Stimulated activated CD8-positive, alpha-beta memory T cell treated with anti-CD3 and anti-CD28 coated beads, Interleukin-15, amount 100 ng/mL, for 24 hours (primary cell): Measurements from ENCODE around the gene NPSR1.

Experiments used
- DNase-seq: peaks from one replicate; pipeline ENCODE4 v3.0.0-alpha.2; 2020; ENCODE audit warnings: low read depth

NPSR1 gene

DNA sequence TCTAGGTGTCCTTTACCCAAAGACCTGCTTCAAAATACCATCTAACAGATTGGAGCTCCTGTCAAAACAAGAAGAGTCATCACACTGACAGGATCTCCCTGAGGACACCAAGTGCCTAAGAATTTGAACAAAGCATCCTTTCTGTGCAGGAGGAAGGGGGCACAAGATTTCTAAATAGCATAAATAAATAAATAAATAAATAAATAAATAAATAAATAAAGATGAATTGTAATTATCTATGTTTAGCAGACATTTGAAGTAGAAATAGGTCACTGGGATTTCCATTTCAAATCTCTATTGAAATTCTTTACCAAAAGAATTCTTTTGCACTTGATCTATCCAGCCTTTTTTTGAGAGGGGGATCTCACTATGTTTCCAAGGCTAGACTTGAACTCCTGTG lies 65.3 kb downstream of the NPSR1 start:
- no peak for DNase-seq

GRCh38 chr7:34723866-34724490 lies 66.0 kb downstream of the NPSR1 start:
- no peak for DNase-seq

GRCh38 chr7:34726221-34726620 lies 68.2 kb downstream of the NPSR1 start:
- DNase-seq: no peak

DNA sequence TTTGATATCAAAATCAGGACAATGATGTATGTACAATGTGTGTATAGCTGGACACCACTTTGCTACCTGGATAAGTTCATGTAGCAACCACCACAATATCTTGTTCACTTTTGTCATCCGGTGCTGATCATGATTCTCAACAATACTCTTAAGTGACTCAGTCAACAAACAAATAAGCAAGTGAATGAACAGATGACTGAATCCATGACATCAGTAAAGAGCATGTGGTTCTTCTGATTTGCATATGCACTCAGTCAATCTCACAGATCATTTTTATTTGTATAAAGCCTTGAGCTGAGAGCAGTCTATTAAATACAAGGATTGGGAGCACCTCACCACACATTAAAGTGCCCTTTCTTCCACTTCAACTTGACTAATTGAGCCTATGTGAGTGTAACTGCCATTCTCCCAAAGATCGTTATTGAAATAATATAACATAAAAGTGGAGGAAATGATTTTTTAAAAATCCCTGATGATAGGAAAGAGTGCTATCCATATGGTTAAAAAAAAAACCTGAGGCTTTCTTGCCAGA lies 69.5 kb downstream of the NPSR1 start:
- no peak for DNase-seq

DNA sequence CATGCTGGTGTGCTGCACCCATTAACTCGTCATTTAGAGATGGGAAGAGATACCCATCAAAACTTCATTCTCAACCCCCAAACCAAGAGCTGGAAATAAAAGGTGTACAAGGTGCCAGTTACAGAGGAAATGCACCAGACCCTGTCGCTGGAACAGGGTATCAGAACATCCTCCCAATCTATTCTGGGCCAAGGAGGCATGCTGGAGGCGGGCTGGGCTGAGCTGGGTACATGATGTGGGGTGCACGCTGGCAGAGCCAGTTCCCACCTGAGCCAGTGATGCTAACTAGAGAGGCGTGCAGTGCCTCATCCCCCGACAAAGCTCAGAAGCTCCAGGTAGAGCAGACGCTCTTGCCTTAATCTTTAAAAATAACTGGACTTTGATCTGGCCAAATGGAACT lies 70.1 kb downstream of the NPSR1 start:
- DNase-seq: no peak

- no peak for DNase-seq
Observed at GRCh38 chr7:34734771-34735170, 76.8 kb downstream of the NPSR1 start.

- no peak for DNase-seq
Observed at GRCh38 chr7:34735526-34735925, 77.5 kb downstream of the NPSR1 start.

DNA sequence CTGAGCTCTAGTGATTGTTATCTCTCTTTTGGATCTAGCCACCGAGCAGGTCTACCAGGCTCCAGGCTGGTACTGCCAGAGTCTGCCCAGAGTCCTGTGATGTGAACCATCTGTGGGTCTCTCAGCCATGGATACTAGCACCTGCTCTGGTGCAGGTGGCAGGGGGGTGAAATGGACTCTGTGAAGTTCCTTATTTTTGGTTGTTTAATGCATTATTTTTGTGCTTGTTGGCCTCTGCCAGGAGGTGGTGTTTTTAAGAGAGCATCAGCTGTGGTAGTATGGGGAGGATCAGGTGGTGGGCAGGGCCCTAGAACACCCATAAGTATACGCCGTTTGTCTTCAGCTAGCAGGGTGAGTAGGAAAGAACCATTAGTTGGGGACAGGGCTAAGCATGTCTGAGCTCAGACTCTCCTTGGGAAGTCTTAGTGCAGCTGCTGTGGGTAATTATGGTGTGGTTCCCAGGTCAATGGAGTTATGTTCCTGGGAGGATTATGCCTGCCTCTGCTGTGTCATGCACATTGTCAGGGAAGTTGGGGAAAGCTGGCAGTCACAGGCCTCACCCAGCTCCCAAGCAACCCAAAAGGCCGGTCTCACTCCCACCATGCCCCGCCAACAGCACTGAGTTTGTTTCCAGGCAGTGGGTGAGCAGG lies 81.8 kb downstream of the NPSR1 start:
- no peak for DNase-seq

GRCh38 chr7:34740840-34741239 lies 82.8 kb downstream of the NPSR1 start:
- DNase-seq: no peak

DNA sequence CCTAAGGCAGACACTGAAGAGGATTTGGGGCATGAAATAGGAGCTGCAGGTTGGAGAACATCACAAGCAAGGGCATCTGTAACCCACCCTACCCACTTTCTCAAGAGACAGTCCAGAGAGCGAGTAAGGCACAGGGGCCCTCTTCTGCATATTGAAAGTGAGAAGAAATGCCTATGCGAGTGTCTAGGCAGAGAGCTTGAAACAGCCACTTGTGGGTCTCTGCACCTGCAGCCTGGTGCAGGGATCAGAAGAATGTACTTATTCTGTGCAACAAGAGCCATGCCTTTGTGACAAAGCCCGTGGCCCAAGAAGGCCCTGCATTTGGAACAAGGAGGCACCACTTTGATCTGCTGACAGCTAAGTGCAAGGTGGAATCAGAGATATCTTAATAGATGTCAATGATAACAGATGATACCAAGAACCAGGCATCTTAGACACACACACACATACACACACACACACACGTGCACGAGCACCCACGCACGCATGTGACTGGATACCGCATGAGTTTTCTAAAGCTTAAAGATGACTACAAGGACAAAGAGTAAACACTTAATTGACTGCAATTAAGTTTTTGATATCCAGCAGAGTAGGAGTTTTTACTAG lies 89.3 kb downstream of the NPSR1 start:
- DNase-seq: no peak

DNA sequence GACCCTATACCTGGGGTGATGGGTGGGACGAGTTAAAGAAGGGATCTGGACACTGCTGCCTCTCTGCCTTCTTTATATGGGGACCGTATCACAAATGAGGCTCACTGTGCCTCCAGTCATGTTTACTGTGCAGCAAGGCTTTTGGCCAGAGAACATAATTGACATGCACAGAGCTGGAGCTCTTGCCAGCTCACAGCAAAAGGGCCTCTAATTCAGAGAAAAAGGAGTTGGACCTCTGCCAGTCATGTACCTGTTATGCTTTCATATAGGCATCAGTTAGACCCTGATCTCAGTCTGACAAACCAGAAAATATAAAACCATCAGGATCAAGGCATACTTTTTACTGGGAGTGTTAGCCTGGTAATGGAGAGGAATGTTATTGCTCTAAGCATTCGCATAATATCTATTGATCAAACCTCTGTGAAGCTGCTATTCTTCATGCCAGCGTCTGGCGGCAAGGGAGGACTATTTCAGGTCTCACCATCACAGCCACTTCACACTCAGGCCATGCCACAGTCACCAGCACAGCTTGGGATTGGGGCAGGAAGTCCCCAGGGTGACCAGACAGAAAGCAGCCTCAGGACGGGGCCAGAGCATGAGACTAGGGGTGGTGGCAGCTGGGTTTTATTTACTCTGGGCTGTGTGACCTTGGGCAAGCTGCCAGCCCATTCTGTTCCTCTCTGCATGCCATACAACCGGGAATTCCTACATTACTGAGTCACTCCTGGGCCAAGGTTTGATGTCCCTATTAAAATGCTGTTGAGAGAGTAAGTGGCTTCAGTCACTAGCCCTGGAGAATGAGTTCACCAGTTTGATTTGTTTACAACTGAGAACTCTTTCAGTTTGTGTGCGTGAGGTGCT lies 90.1 kb downstream of the NPSR1 start:
- no peak for DNase-seq

DNA sequence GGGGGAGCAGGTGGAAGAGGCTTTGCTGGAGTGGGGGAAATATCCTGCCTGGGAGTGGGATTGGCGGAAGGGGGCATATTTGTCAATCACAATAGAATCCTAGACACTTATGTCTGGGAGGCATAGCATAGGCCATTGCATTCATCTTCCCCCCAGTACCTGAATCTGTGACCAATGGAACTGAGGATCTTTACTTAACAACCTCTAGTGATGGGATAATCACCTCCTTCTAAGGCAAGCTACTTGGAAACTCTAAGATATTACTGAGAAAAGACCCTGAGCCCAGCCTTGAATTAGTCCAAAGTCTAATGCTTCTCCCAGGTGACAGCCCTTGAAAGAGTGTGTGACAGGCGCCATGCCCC lies 90.7 kb downstream of the NPSR1 start:
- no peak for DNase-seq

GRCh38 chr7:34749446-34749845 lies 91.4 kb downstream of the NPSR1 start:
- no peak for DNase-seq

- DNase-seq: no peak
Observed at GRCh38 chr7:34750209-34750608, 92.2 kb downstream of the NPSR1 start.

GRCh38 chr7:34750636-34751035 lies 92.6 kb downstream of the NPSR1 start:
- DNase-seq: no peak

GRCh38 chr7:34751725-34752643 lies 94.0 kb downstream of the NPSR1 start:
- no peak for DNase-seq

- DNase-seq: no peak
Observed at GRCh38 chr7:34752929-34753328, 94.9 kb downstream of the NPSR1 start.

- no peak for DNase-seq
Observed at GRCh38 chr7:34755008-34755407, 97.0 kb downstream of the NPSR1 start.

DNA sequence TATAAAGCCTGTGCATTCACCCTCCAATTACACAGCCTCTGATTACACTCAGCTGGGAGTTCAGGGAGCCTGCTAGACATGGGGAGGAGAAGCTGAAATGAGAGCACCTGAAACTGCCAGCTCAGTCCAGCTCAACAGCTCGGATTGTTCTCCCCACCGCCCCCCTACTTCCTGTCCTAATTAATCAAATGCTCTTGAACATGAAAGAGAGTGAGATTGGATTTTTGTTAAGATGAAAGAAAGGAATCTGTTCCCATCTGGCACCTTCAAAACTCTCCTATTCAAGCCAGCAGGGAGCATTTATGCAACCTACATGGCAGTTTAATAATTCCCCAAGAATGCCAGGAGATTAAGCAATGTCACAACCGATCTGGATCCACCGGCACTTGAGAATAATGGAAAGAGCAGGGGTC lies 98.0 kb downstream of the NPSR1 start:
- DNase-seq: no peak

- no peak for DNase-seq
Observed at GRCh38 chr7:34756691-34757090, 98.7 kb downstream of the NPSR1 start.

GRCh38 chr7:34757570-34758110 lies 99.6 kb downstream of the NPSR1 start:
- no peak for DNase-seq
